NCI-H345 treated with DMSO at 0.1 percent for 48 hours (cell line): Measurements from ENCODE around the gene TAB2.
"Not testable (repeated sequence)": the region's sequence is repeated elsewhere in the genome, so short reads cannot be mapped to it uniquely, and the experiment has no call there.

Experiments used
- DNase-seq: peaks from one replicate; lab custom pipeline; 2025; ENCODE audit not compliant: unreplicated experiment; lab: John Stamatoyannopoulos, UW

Gene TAB2

GRCh38 chr6:149311293-149311692, 6.2 kb upstream of the TAB2 start:
- no peak for DNase-seq

GRCh38 chr6:149311766-149312165, 5.7 kb upstream of the TAB2 start:
- DNase-seq, result no peak

DNA sequence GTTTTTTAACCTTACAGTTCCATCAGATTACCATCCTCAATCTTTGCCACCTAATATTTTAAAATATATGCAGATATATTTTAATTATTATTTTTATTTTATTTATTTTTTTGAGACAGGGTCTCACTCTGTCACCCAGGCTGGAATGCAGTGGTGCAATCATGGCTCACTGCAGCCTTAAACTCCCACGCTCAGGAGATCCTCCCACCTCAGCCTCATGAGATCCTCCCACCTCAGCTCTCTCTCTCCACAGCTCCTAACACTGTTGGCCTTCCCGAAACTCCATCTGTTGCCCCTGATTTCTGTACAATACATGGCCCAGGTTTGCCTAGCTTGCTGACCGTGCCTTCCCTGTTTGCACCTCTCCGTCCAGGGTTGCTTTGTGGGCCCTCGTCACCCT, 4.4 kb upstream of the TAB2 start:
- no peak for DNase-seq

DNA sequence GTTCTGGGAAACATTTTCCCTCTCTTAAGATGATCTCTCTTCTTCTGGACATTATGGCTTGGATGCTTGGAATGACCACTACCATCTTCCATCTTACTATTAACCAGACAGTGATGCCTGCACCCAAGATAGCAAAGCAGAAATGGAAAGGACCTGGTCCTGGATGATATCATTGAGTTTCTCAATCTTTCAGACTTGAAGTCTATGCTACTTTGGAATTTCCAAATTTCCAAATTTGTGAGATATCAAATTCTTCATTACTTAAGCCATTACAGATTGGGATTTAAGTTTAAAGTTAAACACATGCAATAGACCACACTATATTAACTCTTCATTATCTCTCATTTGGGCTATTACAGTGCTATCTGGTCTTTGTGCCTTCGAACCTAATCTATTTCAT, 3.7 kb upstream of the TAB2 start:
- DNase-seq, result no peak

GRCh38 chr6:149314325-149314905, 3.1 kb upstream of the TAB2 start:
- DNase-seq, result no peak

DNA sequence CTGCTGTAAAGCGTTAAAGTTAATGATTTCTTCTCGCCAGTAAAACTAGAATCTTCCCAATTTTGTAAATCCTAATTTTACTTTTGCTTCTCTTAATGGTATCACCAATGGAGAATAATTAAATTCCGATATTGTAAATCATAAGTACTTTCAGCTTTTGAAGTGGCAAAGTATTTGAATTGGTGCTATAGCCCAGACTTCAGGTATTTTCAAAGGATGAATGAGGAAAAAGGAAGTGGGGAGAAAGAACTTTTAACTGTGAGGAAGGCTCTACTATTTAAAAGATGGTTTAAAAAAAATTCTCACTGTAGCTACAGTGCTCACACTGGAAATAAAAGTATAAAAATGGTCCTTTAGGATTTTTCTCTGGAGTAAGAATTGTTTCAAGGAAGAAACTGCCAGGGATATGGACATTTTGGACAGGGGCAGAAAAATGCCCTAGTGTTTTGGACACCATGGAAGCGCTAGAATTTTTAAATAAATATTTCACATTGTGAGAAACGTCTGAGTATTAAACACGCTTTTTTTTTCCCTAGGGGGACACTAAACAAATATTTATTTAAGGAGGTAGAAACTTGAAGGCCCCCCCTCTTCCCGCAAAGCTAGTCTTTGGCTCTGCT, 1.3 kb upstream of the TAB2 start:
- no peak for DNase-seq

DNA sequence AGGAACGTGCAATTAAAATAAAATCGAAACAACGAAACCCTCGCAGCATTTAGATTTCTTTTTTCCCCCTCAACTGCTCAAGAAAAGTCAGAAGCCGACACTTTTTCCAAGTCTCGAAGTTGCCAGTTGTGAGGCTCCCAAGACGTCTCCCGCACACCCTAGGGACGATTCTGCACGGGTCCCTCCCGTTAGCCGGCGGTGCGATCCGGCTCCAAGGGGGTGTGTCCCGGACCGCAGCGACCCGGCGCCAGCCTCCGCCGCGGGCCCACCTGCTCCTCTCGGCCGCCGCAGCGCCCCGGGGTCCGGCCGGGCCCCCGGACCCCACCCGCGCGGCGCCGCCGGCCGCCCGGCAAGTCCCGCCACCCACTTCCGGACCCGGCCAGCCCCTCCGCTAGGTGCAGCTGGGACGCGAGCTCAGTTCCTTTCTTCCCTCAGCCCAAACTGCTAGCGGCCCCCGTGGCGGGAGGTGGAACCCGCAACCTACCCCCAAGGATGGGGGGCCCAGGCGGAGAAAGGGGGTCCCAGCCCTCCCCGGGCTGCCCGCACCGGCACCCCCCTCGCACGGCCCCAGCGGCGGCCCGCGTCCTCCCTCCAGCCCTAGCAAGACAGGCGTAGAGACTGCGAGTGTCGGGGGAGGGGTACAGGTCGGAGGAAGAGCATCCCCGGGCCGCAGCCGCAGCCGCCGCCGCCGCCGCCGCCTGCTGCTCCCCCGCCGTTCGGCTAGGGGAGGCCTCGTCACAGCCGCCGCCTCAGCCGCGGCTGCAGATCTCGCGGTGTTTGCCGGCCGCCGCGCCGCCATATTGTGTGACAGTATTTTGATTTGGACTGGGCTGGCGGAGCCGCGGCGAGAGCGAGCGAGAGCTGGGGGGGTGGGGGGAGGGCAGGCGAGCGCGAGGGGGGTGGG, 520 bp upstream of the TAB2 start:
- DNase-seq, result peak; percentile 77

GRCh38 chr6:149318581-149319286, 1.2 kb downstream of the TAB2 start:
- no peak for DNase-seq

GRCh38 chr6:149319422-149319821, 1.9 kb downstream of the TAB2 start:
- no peak for DNase-seq

DNA sequence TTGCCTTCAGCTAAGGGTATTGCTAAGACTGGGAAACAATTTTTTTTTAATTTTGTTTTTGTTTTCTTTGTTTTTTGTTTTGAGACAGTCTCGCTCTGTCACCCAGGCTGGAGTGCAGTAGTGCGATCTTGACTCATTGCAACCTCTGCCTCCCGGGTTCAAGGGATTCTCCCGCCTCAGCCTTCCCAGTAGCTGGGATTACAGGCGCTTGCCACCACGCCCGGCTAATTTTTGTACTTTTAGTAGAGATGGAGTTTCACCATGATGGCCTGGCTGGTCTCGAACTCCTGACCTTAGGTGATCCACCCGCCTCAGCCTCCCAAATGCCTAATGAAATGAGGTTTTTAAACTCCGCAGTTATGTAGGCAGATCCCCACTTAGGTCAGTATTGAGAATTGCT, 2.5 kb downstream of the TAB2 start:
- DNase-seq, result not testable (repeated sequence)

GRCh38 chr6:149320796-149321195, 3.3 kb downstream of the TAB2 start:
- no peak for DNase-seq

DNA sequence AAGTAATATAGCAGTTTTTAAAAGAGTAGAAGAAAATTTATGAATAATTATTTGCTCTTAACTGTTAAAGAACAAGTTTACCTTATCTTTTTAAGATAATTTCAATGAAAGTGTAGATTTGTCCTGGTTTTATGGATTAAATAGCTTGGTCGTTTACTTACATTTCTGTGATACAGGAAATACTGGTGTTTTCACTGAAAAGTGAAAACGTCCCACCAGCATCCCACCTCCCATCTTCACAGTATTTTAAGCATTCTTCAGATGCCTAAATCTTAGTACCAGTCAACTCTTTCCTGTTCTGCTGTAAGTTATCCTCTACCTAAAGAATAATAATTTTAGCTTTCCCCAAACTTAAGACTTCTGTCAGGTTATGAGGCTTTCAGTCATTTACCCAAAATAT, 5.8 kb downstream of the TAB2 start:
- no peak for DNase-seq

DNA sequence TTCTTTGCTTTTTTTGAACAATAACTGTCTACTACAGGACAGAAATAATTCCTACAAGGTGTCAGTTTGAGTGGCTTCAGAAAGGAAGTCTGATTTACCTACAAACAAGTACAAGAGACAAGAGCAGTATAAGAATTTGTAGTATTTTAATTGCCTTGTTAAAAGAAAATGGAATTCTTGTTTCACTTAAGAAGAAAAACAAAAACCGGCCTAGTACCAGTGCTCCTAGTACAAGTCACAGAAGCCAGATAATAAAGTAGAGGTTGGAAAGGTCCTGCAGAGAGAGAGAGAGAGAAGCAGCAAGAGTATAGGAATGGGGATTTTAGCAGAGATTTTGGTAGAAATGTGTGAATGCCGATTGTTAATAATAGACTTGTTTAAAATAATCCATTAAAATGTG, 6.4 kb downstream of the TAB2 start:
- no peak for DNase-seq

DNA sequence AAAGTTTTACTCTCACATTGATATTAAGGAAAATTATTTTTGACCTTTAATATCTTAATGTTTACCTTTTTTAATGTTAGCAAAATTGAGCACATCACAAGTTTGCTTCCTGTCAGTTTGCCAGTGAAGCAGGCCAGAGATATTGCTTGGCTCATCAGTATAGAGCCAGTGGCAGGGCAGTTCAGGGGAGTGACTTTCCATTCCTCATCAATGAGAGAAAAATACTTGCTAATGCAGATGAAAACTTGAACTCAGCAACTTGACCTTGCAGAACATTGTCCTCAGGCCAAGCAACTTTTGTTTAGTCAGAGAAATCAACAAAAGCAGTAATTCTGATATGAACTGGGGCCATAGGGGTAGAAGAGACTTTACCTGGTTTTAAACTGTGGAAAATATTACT, 6.9 kb downstream of the TAB2 start:
- DNase-seq, result no peak

DNA sequence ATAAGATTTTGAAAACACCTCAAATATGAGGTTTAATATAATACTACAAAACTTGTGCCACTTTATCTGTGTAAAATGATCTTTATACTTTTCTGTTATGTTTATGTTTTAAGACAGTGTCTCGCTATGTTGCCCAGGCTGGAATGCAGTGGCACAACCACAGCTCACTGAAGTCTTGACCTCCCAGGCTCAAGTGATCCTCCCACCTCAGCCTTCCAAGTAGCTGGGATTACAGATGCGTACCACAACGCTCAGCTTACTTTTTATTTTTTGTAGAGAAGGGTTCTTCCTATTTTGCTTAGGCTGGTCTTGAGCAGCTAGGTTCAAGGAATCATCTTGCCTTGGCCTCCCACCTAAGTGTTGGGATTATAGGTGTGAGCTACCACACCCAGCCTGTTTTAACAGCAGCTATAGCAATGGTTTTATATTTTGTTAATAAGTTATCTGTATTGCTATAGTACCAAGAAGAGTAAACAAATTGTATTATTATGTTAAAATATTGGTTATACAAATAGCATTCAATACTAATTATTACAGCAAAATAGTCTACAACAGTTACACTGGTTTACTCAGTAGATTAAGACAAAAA, 8.2 kb downstream of the TAB2 start:
- DNase-seq, result no peak

DNA sequence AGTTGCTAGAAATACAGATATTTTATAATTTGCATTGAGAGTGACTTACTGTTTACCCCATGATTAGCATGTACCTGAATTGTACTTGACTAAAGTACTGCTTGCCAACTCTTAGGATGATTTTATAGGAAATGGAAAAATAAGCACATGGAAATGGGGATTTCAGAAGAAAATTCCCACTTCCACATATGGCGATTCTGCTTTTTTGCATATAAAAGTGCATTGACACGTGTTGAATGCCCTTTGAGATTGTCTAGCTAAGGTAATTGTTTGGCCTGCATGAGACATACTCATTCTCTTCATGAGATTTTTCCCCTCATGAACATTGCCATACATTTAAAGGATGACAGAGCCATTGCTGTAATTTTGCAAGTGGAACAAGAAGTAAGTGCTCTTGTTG, 10.1 kb downstream of the TAB2 start:
- no peak for DNase-seq

DNA sequence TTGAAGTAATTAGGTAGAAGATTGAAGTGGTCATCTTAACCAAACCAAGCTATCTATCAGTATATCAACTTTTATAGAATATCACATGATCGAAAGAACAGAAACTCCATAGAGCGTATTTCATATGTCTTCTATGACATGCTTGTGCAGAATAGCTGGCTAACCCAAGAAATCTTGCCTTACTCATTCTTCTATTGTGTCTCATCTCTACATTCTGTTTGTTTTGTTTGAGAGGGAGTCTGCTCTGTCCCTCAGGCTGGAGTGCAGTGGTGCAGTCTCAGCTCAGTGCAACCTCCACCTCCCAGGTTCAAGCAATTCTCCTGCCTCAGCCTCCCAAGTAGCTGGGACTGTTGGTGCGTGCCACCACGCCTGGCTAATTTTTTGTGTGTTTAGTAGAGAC, 10.6 kb downstream of the TAB2 start:
- DNase-seq, result no peak

DNA sequence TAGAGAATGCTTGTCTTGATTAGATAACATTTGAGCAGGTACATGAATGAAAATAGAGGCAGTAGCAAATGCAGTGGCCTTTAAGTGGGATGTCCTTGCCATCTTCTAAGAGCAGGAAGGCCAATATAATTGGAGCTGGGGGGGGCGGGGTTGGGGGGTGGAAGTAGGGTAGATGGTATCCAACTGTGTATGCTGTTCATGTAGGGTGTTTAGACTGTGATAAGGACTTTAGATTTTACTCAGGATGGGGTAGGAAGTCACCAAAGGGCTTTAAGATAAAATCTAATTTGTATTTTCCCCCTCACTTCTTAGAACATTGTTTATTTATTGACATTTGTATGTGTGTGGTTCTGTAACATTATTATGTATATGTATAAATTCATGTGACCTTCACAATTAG, 12.0 kb downstream of the TAB2 start:
- no peak for DNase-seq

- no peak for DNase-seq
Measured at GRCh38 chr6:149330133-149330532, 12.6 kb downstream of the TAB2 start.

DNA sequence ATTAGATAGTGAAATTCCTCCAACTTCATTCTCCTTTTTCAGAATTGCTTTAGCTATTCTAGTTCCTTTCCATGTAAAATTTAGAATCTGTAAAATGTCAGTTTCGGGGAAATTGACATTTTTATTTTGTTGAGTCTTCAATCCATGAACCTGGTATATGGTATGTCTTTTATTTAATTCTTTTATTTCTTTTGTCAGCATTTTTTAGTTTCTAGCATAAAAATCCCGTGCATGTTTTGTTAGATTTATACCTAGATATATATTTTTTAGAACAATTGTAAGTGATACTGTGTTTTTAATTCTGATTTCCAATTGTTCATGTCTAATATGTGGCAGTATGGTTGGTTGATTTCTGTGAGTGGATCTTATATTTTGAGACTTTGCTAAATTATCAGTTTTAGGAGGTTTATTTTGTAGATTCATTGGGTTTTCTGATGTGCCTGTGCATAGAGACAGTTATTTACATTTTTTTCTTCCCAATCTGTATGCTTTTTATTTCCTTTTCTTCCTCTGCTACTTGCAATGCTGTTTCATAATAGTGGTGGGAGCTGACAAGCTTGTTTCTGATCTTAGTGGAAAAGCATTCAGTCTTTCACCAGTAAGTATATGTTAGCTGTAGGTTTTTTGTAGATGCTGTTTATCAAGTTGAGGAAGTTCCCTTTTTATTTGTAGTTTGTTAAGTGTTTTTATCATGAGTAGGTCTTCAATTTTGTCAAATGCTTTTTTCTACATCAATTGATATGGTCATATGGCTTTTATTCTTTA, 13.7 kb downstream of the TAB2 start:
- DNase-seq, result no peak

DNA sequence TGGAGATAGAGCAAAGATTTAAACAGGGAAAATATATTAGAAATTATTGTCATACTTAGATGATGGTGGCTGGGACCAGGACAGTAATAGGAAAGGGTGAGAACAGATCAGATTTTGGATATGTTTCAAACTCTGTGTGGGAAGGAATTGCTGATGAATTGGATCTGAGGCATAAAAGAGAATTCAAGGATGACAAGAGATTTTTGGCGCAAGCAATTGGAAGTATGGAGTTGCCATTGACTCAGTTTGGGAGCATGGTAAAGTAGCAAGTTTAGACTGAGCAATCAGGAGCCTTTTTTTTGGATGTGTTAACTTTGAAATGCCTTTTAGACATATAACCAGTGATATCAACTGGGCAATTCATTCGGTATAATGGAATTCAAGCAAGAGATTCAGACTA, 14.4 kb downstream of the TAB2 start:
- DNase-seq, result no peak
